HT1080 (cell line): ENCODE data around the gene TENT4A. TPM values are rescaled to one million over a fixed set of nuclear protein-coding genes. Genes with fewer than 3 reads are reported as not detected.
A peak's percentile ranks its signal among the peaks of the same experiment; 100 is the strongest.

Source experiments
- DNase-seq: peaks from one replicate; pipeline ENCODE4 v3.0.0-alpha.2; 2015; ENCODE audit warnings: low read depth
- total RNA-seq: library from RNA; depleted of rRNA; stranded (reverse); fragments of >200 nt; shearing (Covaris generic); gene quantifications from 2 replicates; pipeline ENCODE4 v1.2.3, GENCODE V29; 2014

The TENT4A gene
- total RNA-seq, 1 experiment from 2014 or later: 23.0 TPM

- DNase-seq: no peak
These were observed 37.1 kb downstream of the TENT4A start for GRCh38 chr5:6750142-6750840.

GRCh38 chr5:6750951-6751685 lies 37.9 kb downstream of the TENT4A start:
- no peak for DNase-seq

- no peak for DNase-seq
These were observed 39.0 kb downstream of the TENT4A start for GRCh38 chr5:6752236-6752635.

GRCh38 chr5:6752782-6753181 lies 39.5 kb downstream of the TENT4A start:
- DNase-seq: no peak

- DNase-seq: no peak
These were observed 40.6 kb downstream of the TENT4A start for GRCh38 chr5:6753851-6754250.

GRCh38 chr5:6754766-6755165 lies 41.5 kb downstream of the TENT4A start:
- no peak for DNase-seq

- DNase-seq: no peak
These were observed 42.3 kb downstream of the TENT4A start for GRCh38 chr5:6755519-6755918.

- no peak for DNase-seq
These were observed 42.7 kb downstream of the TENT4A start for GRCh38 chr5:6755941-6756340.

GRCh38 chr5:6757414-6757969 lies 44.3 kb downstream of the TENT4A start:
- no peak for DNase-seq

GRCh38 chr5:6758236-6758635 lies 45.0 kb downstream of the TENT4A start:
- no peak for DNase-seq

GRCh38 chr5:6758706-6759105 lies 45.5 kb downstream of the TENT4A start:
- no peak for DNase-seq

- DNase-seq: peak; percentile 53
These were observed 46.2 kb downstream of the TENT4A start for GRCh38 chr5:6759401-6759800.

GRCh38 chr5:6759983-6760382 lies 46.8 kb downstream of the TENT4A start:
- no peak for DNase-seq

- no peak for DNase-seq
These were observed 47.5 kb downstream of the TENT4A start for GRCh38 chr5:6760686-6761085.

GRCh38 chr5:6761333-6761732 lies 48.1 kb downstream of the TENT4A start:
- DNase-seq: no peak

- no peak for DNase-seq
These were observed 48.9 kb downstream of the TENT4A start for GRCh38 chr5:6762116-6762515.

- no peak for DNase-seq
These were observed 49.5 kb downstream of the TENT4A start for GRCh38 chr5:6762697-6763096.

GRCh38 chr5:6763191-6763590 lies 50.0 kb downstream of the TENT4A start:
- DNase-seq: no peak

GRCh38 chr5:6765612-6766525 lies 52.6 kb downstream of the TENT4A start:
- peak; percentile 89 for DNase-seq

- DNase-seq: peak; percentile 96
These were observed 53.4 kb downstream of the TENT4A start for GRCh38 chr5:6766604-6767093.

GRCh38 chr5:6767481-6768063 lies 54.3 kb downstream of the TENT4A start:
- no peak for DNase-seq
